ENCODE results near the gene DIPK1B. TPM values are rescaled to one million over a fixed set of nuclear protein-coding genes. Genes with fewer than 3 reads are reported as not detected.
A peak's percentile ranks its signal among the peaks of the same experiment; 100 is the strongest.

Gene DIPK1B
- total RNA-seq, 6 experiments from 2014 or later: not detected

DNA sequence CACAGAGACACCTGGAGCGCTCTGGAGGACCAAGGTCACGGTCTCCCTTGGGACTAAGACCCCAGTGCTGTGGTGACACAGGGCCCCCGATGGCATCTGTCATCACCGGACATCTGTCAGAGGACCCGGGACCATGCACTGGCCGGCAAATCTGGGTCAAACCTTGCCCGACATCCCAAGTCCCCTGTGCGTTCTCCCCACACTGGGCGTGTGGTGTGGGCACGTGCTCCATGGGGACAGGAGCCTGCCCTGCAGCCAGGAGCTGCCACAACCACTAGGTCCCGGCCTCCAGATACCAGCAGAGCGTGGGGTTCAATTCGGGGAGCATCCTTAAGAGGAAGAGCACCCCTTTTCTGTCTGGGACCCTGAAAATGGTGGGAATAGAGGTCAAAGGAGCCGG, 28.6 kb upstream of the DIPK1B start:
- Mint-ChIP-seq H3K27me3 (ENCODE audit: insufficient read depth) (no peaks in the 10 kb centered on the region; the same call in 1 of the 2 replicates), H3K36me3 (ENCODE audit: low read depth) (no peaks in the 10 kb centered on the region), H3K27ac (no peak overlapping the region), H3K4me3 (no peak overlapping the region), H3K4me1 (ENCODE audit: low read depth) (peaks cover 6% of the 10 kb centered on the region; the same call in 1 of the 2 replicates), H3K9me3 (no peaks in the 10 kb centered on the region)
- no peak for DNase-seq
- TF ChIP-seq, protein P1, sequence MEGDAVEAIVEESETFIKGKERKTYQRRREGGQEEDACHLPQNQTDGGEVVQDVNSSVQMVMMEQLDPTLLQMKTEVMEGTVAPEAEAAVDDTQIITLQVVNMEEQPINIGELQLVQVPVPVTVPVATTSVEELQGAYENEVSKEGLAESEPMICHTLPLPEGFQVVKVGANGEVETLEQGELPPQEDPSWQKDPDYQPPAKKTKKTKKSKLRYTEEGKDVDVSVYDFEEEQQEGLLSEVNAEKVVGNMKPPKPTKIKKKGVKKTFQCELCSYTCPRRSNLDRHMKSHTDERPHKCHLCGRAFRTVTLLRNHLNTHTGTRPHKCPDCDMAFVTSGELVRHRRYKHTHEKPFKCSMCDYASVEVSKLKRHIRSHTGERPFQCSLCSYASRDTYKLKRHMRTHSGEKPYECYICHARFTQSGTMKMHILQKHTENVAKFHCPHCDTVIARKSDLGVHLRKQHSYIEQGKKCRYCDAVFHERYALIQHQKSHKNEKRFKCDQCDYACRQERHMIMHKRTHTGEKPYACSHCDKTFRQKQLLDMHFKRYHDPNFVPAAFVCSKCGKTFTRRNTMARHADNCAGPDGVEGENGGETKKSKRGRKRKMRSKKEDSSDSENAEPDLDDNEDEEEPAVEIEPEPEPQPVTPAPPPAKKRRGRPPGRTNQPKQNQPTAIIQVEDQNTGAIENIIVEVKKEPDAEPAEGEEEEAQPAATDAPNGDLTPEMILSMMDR (IDR thresholded peaks at IDR 0.05): no peak

DNA sequence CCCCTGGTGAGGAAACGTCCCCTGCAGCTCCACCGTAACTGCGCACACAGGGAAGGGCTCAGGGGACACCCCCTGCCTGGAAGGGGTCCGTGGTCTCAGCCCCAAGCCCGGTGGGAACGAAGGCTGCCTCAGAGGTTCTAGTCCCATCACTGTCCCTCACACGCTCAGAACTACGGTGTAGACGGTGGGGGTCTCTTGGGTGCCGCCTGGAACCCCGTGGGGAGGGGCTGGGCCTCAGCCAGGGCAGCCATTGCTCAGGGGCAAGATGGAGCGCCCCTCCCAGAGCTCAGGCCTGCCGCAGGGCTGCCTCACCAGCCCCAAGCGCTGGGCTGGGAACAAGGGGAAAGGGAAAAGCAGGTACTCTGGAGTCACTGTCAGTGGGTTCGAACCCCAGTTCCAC, 28.0 kb upstream of the DIPK1B start:
- TF ChIP-seq, protein P1 (IDR thresholded peaks at IDR 0.05): no peak
- no peak for DNase-seq
- Mint-ChIP-seq H3K4me3 (no peak overlapping the region), H3K27ac (no peak overlapping the region), H3K4me1 (ENCODE audit: low read depth) (peaks cover 6% of the 10 kb centered on the region; the same call in 1 of the 2 replicates), H3K36me3 (ENCODE audit: low read depth) (no peaks in the 10 kb centered on the region), H3K27me3 (ENCODE audit: insufficient read depth) (no peaks in the 10 kb centered on the region; the same call in 1 of the 2 replicates), H3K9me3 (no peaks in the 10 kb centered on the region)

DNA sequence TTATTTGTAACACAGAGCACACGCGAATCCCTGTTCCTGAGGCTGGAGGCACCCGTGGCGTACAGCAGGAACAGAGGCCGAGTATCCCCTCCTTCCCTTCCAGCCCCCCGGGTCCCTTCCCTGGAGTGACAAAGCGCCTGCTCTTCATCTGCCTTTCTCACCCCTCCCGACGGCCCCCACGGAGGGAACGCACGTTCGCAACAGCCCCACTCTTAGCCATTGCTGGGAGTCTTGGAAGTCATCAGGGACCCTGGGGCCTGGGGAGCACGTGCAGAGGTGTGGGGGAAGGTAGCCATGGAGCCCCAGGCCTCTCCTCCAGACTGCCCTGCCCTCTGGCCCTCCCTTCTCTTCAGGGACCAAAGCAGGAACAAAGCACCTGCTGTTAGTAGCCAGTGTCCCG, 27.6 kb upstream of the DIPK1B start:
- TF ChIP-seq, protein P1 (IDR thresholded peaks at IDR 0.05): no peak
- Mint-ChIP-seq H3K4me1 (ENCODE audit: low read depth) (peaks cover 6% of the 10 kb centered on the region; the same call in 1 of the 2 replicates), H3K36me3 (ENCODE audit: low read depth) (no peaks in the 10 kb centered on the region), H3K27me3 (ENCODE audit: insufficient read depth) (no peaks in the 10 kb centered on the region; the same call in 1 of the 2 replicates), H3K4me3 (no peak overlapping the region), H3K27ac (no peak overlapping the region), H3K9me3 (no peaks in the 10 kb centered on the region)
- DNase-seq: no peak

DNA sequence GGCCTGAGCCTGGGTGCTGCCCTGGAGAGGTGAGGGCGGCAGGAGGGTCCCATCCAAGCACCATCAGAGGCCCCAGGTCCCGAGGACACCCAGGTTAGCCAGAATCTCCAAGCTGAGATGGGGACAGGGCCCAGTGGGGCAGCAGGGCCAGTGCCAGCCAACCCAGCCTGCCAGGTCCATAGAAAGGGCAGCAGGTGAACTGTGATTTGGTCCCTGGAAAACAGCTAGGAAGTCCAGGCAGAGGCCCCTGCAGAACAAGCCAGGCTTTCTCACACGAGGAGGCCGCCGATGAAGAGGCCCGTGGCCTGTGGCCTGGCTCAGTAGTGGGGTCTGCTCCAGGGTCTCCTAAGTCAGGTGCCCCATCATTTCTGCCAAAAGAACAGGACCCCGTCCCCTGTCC, 27.2 kb upstream of the DIPK1B start:
- no peaks in the 10 kb centered on the region for H3K9me3 Mint-ChIP-seq
- no peaks in the 10 kb centered on the region; the same call in 1 of the 2 replicates for H3K27me3 Mint-ChIP-seq (ENCODE audit: insufficient read depth)
- no peak overlapping the region for H3K27ac Mint-ChIP-seq
- H3K4me3 Mint-ChIP-seq: no peak overlapping the region
- no peak for DNase-seq
- H3K4me1 Mint-ChIP-seq (ENCODE audit: low read depth): peaks cover 6% of the 10 kb centered on the region; the same call in 1 of the 2 replicates
- TF ChIP-seq, protein P1 (IDR thresholded peaks at IDR 0.05): no peak
- H3K36me3 Mint-ChIP-seq (ENCODE audit: low read depth): no peaks in the 10 kb centered on the region

DNA sequence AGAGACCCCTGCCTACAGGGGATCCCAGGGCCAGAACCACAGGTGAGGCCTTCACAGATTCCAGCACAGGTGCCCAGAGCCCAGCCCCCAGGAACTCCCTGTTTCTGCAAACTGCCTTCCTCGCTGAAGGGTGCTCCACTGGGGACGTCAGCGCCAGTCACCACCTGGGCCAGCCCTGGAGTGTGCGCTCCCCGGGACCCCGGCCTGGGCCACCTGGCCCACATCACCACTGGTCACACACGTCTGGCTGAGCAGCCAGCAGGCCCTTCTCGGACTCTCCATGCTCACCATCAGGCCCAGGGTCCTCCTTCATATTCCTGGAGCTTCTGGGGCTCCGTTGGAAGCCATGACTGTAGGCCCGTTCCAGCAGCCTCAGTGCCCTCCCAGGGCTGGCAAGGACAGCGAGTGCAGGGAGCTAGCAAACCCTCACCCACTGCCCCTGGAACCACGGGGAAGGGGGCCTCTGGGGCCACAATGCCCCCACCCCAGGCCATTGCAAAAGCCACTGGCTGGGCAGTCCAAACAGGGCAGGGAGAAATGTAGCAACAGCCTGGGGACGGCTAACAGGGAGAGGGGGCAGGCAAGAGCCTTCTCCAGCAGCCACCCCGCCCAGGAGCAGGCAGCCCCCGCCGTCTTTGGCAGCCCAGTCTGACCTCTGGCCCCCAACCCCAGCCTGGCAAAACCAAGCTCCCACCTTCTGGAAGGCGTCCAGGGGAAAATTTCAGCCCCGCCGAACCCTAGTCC, 26.4 kb upstream of the DIPK1B start:
- Mint-ChIP-seq H3K36me3 (ENCODE audit: low read depth) (no peaks in the 10 kb centered on the region), H3K27ac (peak overlapping the region; percentile 40), H3K4me3 (peak overlapping the region; percentile 91), H3K4me1 (ENCODE audit: low read depth) (peaks cover 6% of the 10 kb centered on the region; the same call in 1 of the 2 replicates), H3K27me3 (ENCODE audit: insufficient read depth) (no peaks in the 10 kb centered on the region; the same call in 1 of the 2 replicates), H3K9me3 (no peaks in the 10 kb centered on the region)
- TF ChIP-seq, protein P1 (IDR thresholded peaks at IDR 0.05): 0 out of 2 replicates have a peak, but pooled peaks have one; percentile 11
- DNase-seq: no peak
